ENCODE results near the gene KSR1.
"Not testable (repeated sequence)": the region's sequence is repeated elsewhere in the genome, so short reads cannot be mapped to it uniquely, and the experiment has no call there.

KSR1 gene

GRCh38 chr17:27646232-27646631, 190.0 kb downstream of the KSR1 start:
- DNase-seq: no peak

GRCh38 chr17:27647765-27648164, 191.5 kb downstream of the KSR1 start:
- no peak for DNase-seq

GRCh38 chr17:27649111-27649571, 192.9 kb downstream of the KSR1 start:
- not testable (repeated sequence) for DNase-seq

- DNase-seq: no peak
These were observed 193.7 kb downstream of the KSR1 start for GRCh38 chr17:27649929-27650328.

GRCh38 chr17:27650836-27651235, 194.6 kb downstream of the KSR1 start:
- no peak for DNase-seq

- DNase-seq: peak; percentile 35
These were observed 195.4 kb downstream of the KSR1 start for GRCh38 chr17:27651411-27652345.

GRCh38 chr17:27653449-27653971, 197.3 kb downstream of the KSR1 start:
- DNase-seq: not testable (repeated sequence)

GRCh38 chr17:27654136-27654535, 197.9 kb downstream of the KSR1 start:
- no peak for DNase-seq

GRCh38 chr17:27654654-27655524, 198.6 kb downstream of the KSR1 start:
- DNase-seq: peak; percentile 83

GRCh38 chr17:27655525-27656111, 199.4 kb downstream of the KSR1 start:
- DNase-seq: not testable (repeated sequence)

- DNase-seq: not testable (repeated sequence)
These were observed 200.4 kb downstream of the KSR1 start for GRCh38 chr17:27656620-27657019.

GRCh38 chr17:27657620-27658019, 201.4 kb downstream of the KSR1 start:
- DNase-seq: peak; percentile 42

GRCh38 chr17:27659683-27660082, 203.4 kb downstream of the KSR1 start:
- DNase-seq: no peak

- DNase-seq: no peak
These were observed 204.2 kb downstream of the KSR1 start for GRCh38 chr17:27660436-27660835.

- no peak for DNase-seq
These were observed 207.8 kb downstream of the KSR1 start for GRCh38 chr17:27663936-27664605.

- no peak for DNase-seq
These were observed 208.3 kb downstream of the KSR1 start for GRCh38 chr17:27664606-27664965.

GRCh38 chr17:27665549-27665948, 209.3 kb downstream of the KSR1 start:
- DNase-seq: no peak

- not testable (repeated sequence) for DNase-seq
These were observed 210.0 kb downstream of the KSR1 start for GRCh38 chr17:27666270-27666669.

- DNase-seq: no peak
These were observed 210.7 kb downstream of the KSR1 start for GRCh38 chr17:27666831-27667560.

- DNase-seq: no peak
These were observed 211.6 kb downstream of the KSR1 start for GRCh38 chr17:27667656-27668487.

- no peak for DNase-seq
These were observed 212.2 kb downstream of the KSR1 start for GRCh38 chr17:27668488-27668823.
